ENCODE measurements around the gene TMEM150C. TPM values are rescaled to one million over a fixed set of nuclear protein-coding genes. Genes with fewer than 3 reads are reported as not detected.

TMEM150C gene
- total and polyA plus RNA-seq, 2 of the 8 experiments (the other 6 are each of a cell fraction or from before 2014, with no cell fraction given) = 1.5 to 1.7 TPM

- TF ChIP-seq ATF3 (IDR thresholded peaks at IDR 0.05; ENCODE audit: insufficient read depth, low read depth, low read length) = no peak
- TF ChIP-seq RNF2 (IDR thresholded peaks at IDR 0.05; ENCODE audit: borderline replicate concordance, low read depth, low read length, missing control alignments, poor library complexity, severe bottlenecking) = no peak
- TF ChIP-seq TAF7 (optimal IDR thresholded peaks at IDR 0.05; ENCODE audit: borderline replicate concordance, low read depth, low read length) = no peak
- TF ChIP-seq EZH2 (IDR thresholded peaks at IDR 0.05; ENCODE audit: low read depth, low read length, severe bottlenecking) = no peak
- TF ChIP-seq HDAC2 (IDR thresholded peaks at IDR 0.05; ENCODE audit: borderline replicate concordance in 1 of 2, low read depth in 2 of 2, low read length in 2 of 2) = no peak
- no peak for TF ChIP-seq CHD1 (IDR thresholded peaks at IDR 0.05; ENCODE audit: low read depth, low read length)
- no peak for TF ChIP-seq KDM5A (IDR thresholded peaks at IDR 0.05; ENCODE audit: low read length)
- no peak for TF ChIP-seq EP300 (IDR thresholded peaks at IDR 0.05; ENCODE audit: borderline replicate concordance in 1 of 2, low read depth in 2 of 2, low read length in 2 of 2)
- no peak for TF ChIP-seq JUN (IDR thresholded peaks at IDR 0.05; ENCODE audit: low read depth, low read length)
Observed at GRCh38 chr4:82583897-82584587, 22.3 kb upstream of the TMEM150C start (continued).

All from H1 (cell line).